PC-3 (cell line): ENCODE data around the gene PSEN2. TPM values are rescaled to one million over a fixed set of nuclear protein-coding genes. Genes with fewer than 3 reads are reported as not detected.

Source experiments
- ATAC-seq: fragments of 200-7000 bp; cut with Tn5 transposase; 2 replicates; pipeline ENCODE4 v1.9.1; 2020; ENCODE audit warnings: mild to moderate bottlenecking, moderate library complexity
- BruUV-seq: library from RNA; stranded (reverse); fragments of 400-500 nt; replicated peaks from 2 replicates; lab custom pipeline; 2021; lab: Mats Ljungman, UMichigan
- CTCF ChIA-PET: fragments of 300-600 bp; sonication (Branson Sonifier 250); formaldehyde crosslinking; loops from one replicate; lab custom pipeline; 2022; ENCODE audit warnings: antibody characterized with exemption; lab: Charles Lee
- POLR2A ChIA-PET: fragments of 300-600 bp; sonication (Branson Sonifier 250); formaldehyde crosslinking; loops from one replicate; lab custom pipeline; 2022; ENCODE audit warnings: antibody characterized with exemption; ENCODE audit not compliant: unreplicated experiment; lab: Charles Lee
- DNase-seq: peaks from one replicate; pipeline ENCODE4 v3.0.0-alpha.2; 2015
- H2AFZ ChIP-seq: fragments of 300-600 bp; sonication (generic); 2 replicates; pipeline ENCODE4 v1.6.0; 2016; ENCODE audit warnings: antibody characterized with exemption, low read length
- H3F3A ChIP-seq: fragments of 300-600 bp; sonication (generic); one replicate; pipeline ENCODE4 v1.6.0; 2017; ENCODE audit warnings: antibody characterized with exemption, low read length, control low read depth, mild to moderate bottlenecking; ENCODE audit not compliant: unreplicated experiment
- H3K27ac ChIP-seq: fragments of 300-600 bp; sonication (generic); 2 replicates; pipeline ENCODE4 v1.5.1; 2016; ENCODE audit warnings: mild to moderate bottlenecking, low read length
- H3K27me3 ChIP-seq: fragments of 300-600 bp; sonication (generic); 2 replicates; pipeline ENCODE4 v1.6.1; 2016; ENCODE audit warnings: low read length, mixed read lengths
- H3K36me3 ChIP-seq: fragments of 300-600 bp; sonication (generic); 2 replicates; pipeline ENCODE4 v1.6.1; 2016; ENCODE audit warnings: low read depth, mixed run types, low read length, mixed read lengths
- H3K4me1 ChIP-seq: fragments of 300-600 bp; sonication (generic); 2 replicates; pipeline ENCODE4 v1.5.1; 2016; ENCODE audit warnings: low read length; ENCODE audit not compliant: insufficient read depth
- H3K4me2 ChIP-seq: fragments of 300-600 bp; sonication (generic); 2 replicates; pipeline ENCODE4 v1.6.0; 2016; ENCODE audit warnings: low read length
- H3K4me3 ChIP-seq: fragments of 300-600 bp; sonication (generic); 2 replicates; pipeline ENCODE4 v1.5.1; 2016; ENCODE audit warnings: mild to moderate bottlenecking, low read length, mixed read lengths
- H3K79me2 ChIP-seq: fragments of 300-600 bp; sonication (generic); 2 replicates; pipeline ENCODE4 v1.6.1; 2017; ENCODE audit warnings: low read length, mixed read lengths
- H3K9ac ChIP-seq: fragments of 300-600 bp; sonication (generic); 2 replicates; pipeline ENCODE4 v1.6.0; 2016; ENCODE audit warnings: mild to moderate bottlenecking, low read length
- H3K9me2 ChIP-seq: fragments of 300-600 bp; sonication (generic); replicated peaks from 2 replicates; pipeline ENCODE4 v1.6.1; 2016; ENCODE audit warnings: mixed run types, low read length, mixed read lengths
- H3K9me3 ChIP-seq: fragments of 300-600 bp; sonication (generic); 2 replicates; pipeline ENCODE4 v1.6.1; 2016; ENCODE audit warnings: low read length, mixed read lengths
- H4K20me1 ChIP-seq: fragments of 300-600 bp; sonication (generic); 2 replicates; pipeline ENCODE4 v1.6.1; 2016; ENCODE audit warnings: low read length, mixed read lengths
- EZH2 ChIP-seq: fragments of 300-600 bp; sonication (generic); IDR thresholded peaks from one replicate; pipeline ENCODE4 v1.6.1; 2017; ENCODE audit warnings: antibody characterized with exemption, mild to moderate bottlenecking, low read length; ENCODE audit not compliant: unreplicated experiment
- EZH2phosphoT487 ChIP-seq: fragments of 300-600 bp; sonication (generic); IDR thresholded peaks from 2 replicates; pipeline ENCODE4 v1.6.1; 2018; ENCODE audit warnings: mild to moderate bottlenecking, antibody characterized with exemption, low read length, borderline replicate concordance
- intact Hi-C: fragments of 100-400 bp; cut with micrococcal nuclease; formaldehyde crosslinking; loops from 2 replicates; pipeline ENCODE4 v1.9.0; 2023
- total RNA-seq: library from RNA; depleted of rRNA; stranded (reverse); fragments of >200 nt; gene quantifications from 2 replicates; pipeline ENCODE4 v1.2.3, GENCODE V29; 2014
- TF ChIP-seq, protein P1 (sequence below): fragments of 300-600 bp; sonication (generic); conservative IDR thresholded peaks from 2 replicates; pipeline ENCODE4 v1.5.1; 2017; ENCODE audit warnings: antibody characterized with exemption, low read depth, mild to moderate bottlenecking, low read length

PSEN2 gene
- total RNA-seq, 1 experiment from 2014 or later: 85.3 TPM

DNA sequence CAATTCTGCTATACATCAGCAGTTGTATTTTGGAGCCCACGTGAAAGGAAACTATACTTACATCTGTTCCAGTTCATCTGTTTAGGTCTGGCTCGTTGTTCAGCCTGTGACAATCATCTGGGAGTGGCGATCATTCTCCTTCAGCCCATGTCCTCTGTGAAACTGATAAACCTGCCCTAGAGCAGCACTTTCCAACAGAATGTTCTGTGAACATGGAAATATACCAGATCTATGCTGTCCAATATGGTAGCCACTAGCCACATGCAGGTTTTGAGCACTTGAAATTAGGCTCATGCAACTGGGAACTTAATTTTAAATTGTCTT, 45.2 kb downstream of the PSEN2 start:
- DNase-seq (no peak), ATAC-seq (no peak)
- H3K36me3 ChIP-seq: no peaks in the 10 kb centered on the region
- H3F3A ChIP-seq: no peaks in the 10 kb centered on the region
- H3K27ac ChIP-seq: no peak overlapping the region
- no peaks in the 10 kb centered on the region for H4K20me1 ChIP-seq
- no peak overlapping the region for H3K4me2 ChIP-seq
- no peak overlapping the region for H2AFZ ChIP-seq
- no peaks in the 10 kb centered on the region for H3K4me1 ChIP-seq
- ChIA-PET POLR2A (interaction anchor here (1.0 kb wide), 1 partner anchor 25 kb away, joined by 5 read pairs; the partner anchor contains the start of gene COQ8A), CTCF (no interaction called here)
- H3K9ac ChIP-seq: no peak overlapping the region
- H3K9me3 ChIP-seq: no peaks in the 10 kb centered on the region
- H3K4me3 ChIP-seq: no peak overlapping the region
- H3K27me3 ChIP-seq: no peaks in the 10 kb centered on the region
- TF ChIP-seq, protein P1, sequence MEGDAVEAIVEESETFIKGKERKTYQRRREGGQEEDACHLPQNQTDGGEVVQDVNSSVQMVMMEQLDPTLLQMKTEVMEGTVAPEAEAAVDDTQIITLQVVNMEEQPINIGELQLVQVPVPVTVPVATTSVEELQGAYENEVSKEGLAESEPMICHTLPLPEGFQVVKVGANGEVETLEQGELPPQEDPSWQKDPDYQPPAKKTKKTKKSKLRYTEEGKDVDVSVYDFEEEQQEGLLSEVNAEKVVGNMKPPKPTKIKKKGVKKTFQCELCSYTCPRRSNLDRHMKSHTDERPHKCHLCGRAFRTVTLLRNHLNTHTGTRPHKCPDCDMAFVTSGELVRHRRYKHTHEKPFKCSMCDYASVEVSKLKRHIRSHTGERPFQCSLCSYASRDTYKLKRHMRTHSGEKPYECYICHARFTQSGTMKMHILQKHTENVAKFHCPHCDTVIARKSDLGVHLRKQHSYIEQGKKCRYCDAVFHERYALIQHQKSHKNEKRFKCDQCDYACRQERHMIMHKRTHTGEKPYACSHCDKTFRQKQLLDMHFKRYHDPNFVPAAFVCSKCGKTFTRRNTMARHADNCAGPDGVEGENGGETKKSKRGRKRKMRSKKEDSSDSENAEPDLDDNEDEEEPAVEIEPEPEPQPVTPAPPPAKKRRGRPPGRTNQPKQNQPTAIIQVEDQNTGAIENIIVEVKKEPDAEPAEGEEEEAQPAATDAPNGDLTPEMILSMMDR: no peak
- TF ChIP-seq EZH2 (no peak), EZH2phosphoT487 (no peak)
- intact Hi-C loops: no loop called here
- no peaks in the 10 kb centered on the region for H3K9me2 ChIP-seq
- no peaks in the 10 kb centered on the region for H3K79me2 ChIP-seq
- no TSS peak for BruUV-seq

DNA sequence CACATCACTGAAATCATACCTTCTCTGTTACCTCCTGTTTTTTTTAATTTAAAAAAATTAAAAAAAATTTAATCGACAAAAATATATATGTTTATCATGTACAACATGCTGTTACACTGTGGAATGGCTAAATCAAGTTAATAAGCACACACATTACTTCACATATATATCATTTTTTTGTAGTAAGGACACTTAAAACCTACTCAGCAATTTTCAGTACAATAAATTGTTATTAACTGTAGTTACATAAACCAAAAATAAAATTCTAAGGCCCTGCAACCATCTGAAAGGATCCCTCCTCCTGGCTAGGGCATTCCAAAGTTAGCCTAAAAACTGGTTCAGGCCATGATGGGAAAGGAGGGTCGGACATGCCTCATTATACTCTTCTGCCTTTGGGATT, 46.1 kb downstream of the PSEN2 start:
- no TSS peak for BruUV-seq
- intact Hi-C loops: no loop called here
- no peaks in the 10 kb centered on the region for H3K27me3 ChIP-seq
- POLR2A ChIA-PET: no interaction called here
- DNase-seq: no peak
- CTCF ChIA-PET: no interaction called here
- no peaks in the 10 kb centered on the region for H3K4me1 ChIP-seq
- no peak overlapping the region for H3K9ac ChIP-seq
- H3K4me3 ChIP-seq: no peak overlapping the region
- no peak for ATAC-seq
- no peaks in the 10 kb centered on the region for H3F3A ChIP-seq
- H2AFZ ChIP-seq: no peak overlapping the region
- H3K9me3 ChIP-seq: no peaks in the 10 kb centered on the region
- H3K27ac ChIP-seq: no peak overlapping the region
- no peaks in the 10 kb centered on the region for H3K79me2 ChIP-seq
- H3K9me2 ChIP-seq: no peaks in the 10 kb centered on the region
- TF ChIP-seq EZH2 (no peak), EZH2phosphoT487 (no peak)
- TF ChIP-seq, protein P1: no peak
- no peaks in the 10 kb centered on the region for H4K20me1 ChIP-seq
- no peak overlapping the region for H3K4me2 ChIP-seq
- no peaks in the 10 kb centered on the region for H3K36me3 ChIP-seq

DNA sequence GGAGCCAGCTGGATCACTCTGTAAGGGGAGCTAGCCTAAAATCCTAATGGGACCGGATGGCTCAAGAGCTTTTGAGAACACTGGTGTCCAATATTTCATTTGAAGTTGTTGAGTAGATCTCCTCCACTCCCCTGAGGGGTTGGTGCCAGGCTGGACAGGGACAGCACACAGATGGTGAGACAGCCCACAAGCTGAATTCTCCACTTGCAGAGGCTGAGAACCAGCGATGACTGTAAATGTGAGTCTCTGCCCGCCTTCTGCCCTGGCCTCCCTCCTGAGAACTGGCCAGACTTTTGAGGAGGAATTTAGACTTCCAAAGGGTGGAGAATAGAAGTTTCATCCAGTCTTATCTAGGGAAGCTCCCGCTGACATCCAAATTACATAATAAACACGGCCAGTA, 49.2 kb downstream of the PSEN2 start:
- H3F3A ChIP-seq: no peaks in the 10 kb centered on the region

More for the DNA sequence above, 49.2 kb downstream of the PSEN2 start:
- TF ChIP-seq EZH2phosphoT487 (no peak), EZH2 (no peak)
- TF ChIP-seq, protein P1: no peak
- BruUV-seq: no TSS peak
- ATAC-seq (no peak), DNase-seq (no peak)
- Histone ChIP-seq H3K4me2 (no peak overlapping the region), H3K79me2 (no peaks in the 10 kb centered on the region), H3K36me3 (no peaks in the 10 kb centered on the region), H3K9me3 (no peaks in the 10 kb centered on the region), H4K20me1 (no peaks in the 10 kb centered on the region), H3K9me2 (no peaks in the 10 kb centered on the region), H3K9ac (no peak overlapping the region), H3K4me1 (no peaks in the 10 kb centered on the region), H2AFZ (no peak overlapping the region), H3K4me3 (no peak overlapping the region), H3K27ac (no peak overlapping the region), H3K27me3 (no peaks in the 10 kb centered on the region)
- intact Hi-C loops: no loop called here
- POLR2A ChIA-PET: interaction anchor here (0.7 kb wide), 1 partner anchor 230 kb away, joined by 3 read pairs; no protein-coding TSS in a partner anchor
- CTCF ChIA-PET: no interaction called here
